Activated T-cell treated with anti-CD3 and anti-CD28 coated beads, Interleukin-2, amount 50 U/mL, for 24 hours (primary cell): Measurements from ENCODE around the gene NDUFB5.
"Not testable (repeated sequence)": the region's sequence is repeated elsewhere in the genome, so short reads cannot be mapped to it uniquely, and the experiment has no call there.

Source experiments
- DNase-seq: peaks from one replicate; pipeline ENCODE4 v3.0.0-alpha.2; 2020
- H3K27ac Mint-ChIP-seq: 2 replicates; pipeline ENCODE4 v1.8.0; 2020; ENCODE audit warnings: mild to moderate bottlenecking, mixed read lengths
- H3K27me3 Mint-ChIP-seq: 2 replicates; pipeline ENCODE4 v1.8.0; 2020; ENCODE audit warnings: mixed read lengths
- H3K36me3 Mint-ChIP-seq: 2 replicates; pipeline ENCODE4 v1.8.0; 2020; ENCODE audit warnings: low read depth, mixed read lengths
- H3K4me1 Mint-ChIP-seq: 2 replicates; pipeline ENCODE4 v1.8.0; 2020; ENCODE audit warnings: low read depth, mixed read lengths
- H3K4me3 Mint-ChIP-seq: 2 replicates; pipeline ENCODE4 v1.8.0; 2020; ENCODE audit warnings: mild to moderate bottlenecking, moderate library complexity, mixed read lengths
- H3K9me3 Mint-ChIP-seq: 2 replicates; pipeline ENCODE4 v1.8.0; 2020; ENCODE audit warnings: mixed read lengths

Gene NDUFB5

GRCh38 chr3:179608931-179609720, 4.5 kb downstream of the NDUFB5 start:
- DNase-seq, result no peak
- Mint-ChIP-seq H3K27ac (peak overlapping the region; percentile 94), H3K36me3 (peaks cover 64% of the 10 kb centered on the region), H3K4me3 (peak overlapping the region; percentile 53), H3K4me1 (peaks cover 53% of the 10 kb centered on the region), H3K9me3 (no peaks in the 10 kb centered on the region), H3K27me3 (no peaks in the 10 kb centered on the region)

- DNase-seq, result no peak
- H3K9me3 Mint-ChIP-seq, result no peaks in the 10 kb centered on the region
- peak overlapping the region; percentile 51 for H3K27ac Mint-ChIP-seq
- H3K36me3 Mint-ChIP-seq, result peaks cover 56% of the 10 kb centered on the region
- no peak overlapping the region for H3K4me3 Mint-ChIP-seq
- H3K27me3 Mint-ChIP-seq, result no peaks in the 10 kb centered on the region
- peaks cover 52% of the 10 kb centered on the region for H3K4me1 Mint-ChIP-seq
These were observed 5.5 kb downstream of the NDUFB5 start for GRCh38 chr3:179610066-179610465.

- Mint-ChIP-seq H3K27ac (no peak overlapping the region), H3K4me1 (peaks cover 29% of the 10 kb centered on the region), H3K27me3 (no peaks in the 10 kb centered on the region), H3K36me3 (peaks cover 65% of the 10 kb centered on the region), H3K4me3 (no peak overlapping the region), H3K9me3 (no peaks in the 10 kb centered on the region)
- DNase-seq, result no peak
These were observed 9.2 kb downstream of the NDUFB5 start for GRCh38 chr3:179613807-179614206.

- H3K4me3 Mint-ChIP-seq, result no peak overlapping the region
- peaks cover 16% of the 10 kb centered on the region for H3K4me1 Mint-ChIP-seq
- H3K27me3 Mint-ChIP-seq, result no peaks in the 10 kb centered on the region
These were observed 11.0 kb downstream of the NDUFB5 start for GRCh38 chr3:179615458-179616173.

GRCh38 chr3:179622023-179622422, 17.4 kb downstream of the NDUFB5 start:
- Mint-ChIP-seq H3K4me3 (no peak overlapping the region), H3K9me3 (no peaks in the 10 kb centered on the region), H3K36me3 (peaks cover 80% of the 10 kb centered on the region), H3K27ac (peak overlapping the region; percentile 14), H3K27me3 (no peaks in the 10 kb centered on the region), H3K4me1 (no peaks in the 10 kb centered on the region)
- DNase-seq, result no peak

More at GRCh38 chr3:179615458-179616173, 11.0 kb downstream of the NDUFB5 start:
- Mint-ChIP-seq H3K36me3 (peaks cover 72% of the 10 kb centered on the region), H3K9me3 (no peaks in the 10 kb centered on the region), H3K27ac (peak overlapping the region; percentile 47)
- no peak for DNase-seq

GRCh38 chr3:179624451-179624850, 19.9 kb downstream of the NDUFB5 start:
- no peak for DNase-seq
- H3K27ac Mint-ChIP-seq, result no peak overlapping the region
- H3K9me3 Mint-ChIP-seq, result no peaks in the 10 kb centered on the region
- H3K4me3 Mint-ChIP-seq, result no peak overlapping the region
- H3K27me3 Mint-ChIP-seq, result no peaks in the 10 kb centered on the region
- peaks cover 58% of the 10 kb centered on the region for H3K36me3 Mint-ChIP-seq
- no peaks in the 10 kb centered on the region for H3K4me1 Mint-ChIP-seq

- no peaks in the 10 kb centered on the region for H3K27me3 Mint-ChIP-seq
- peaks cover 3% of the 10 kb centered on the region for H3K36me3 Mint-ChIP-seq
- DNase-seq, result no peak
- no peaks in the 10 kb centered on the region for H3K4me1 Mint-ChIP-seq
- no peak overlapping the region for H3K27ac Mint-ChIP-seq
- no peaks in the 10 kb centered on the region for H3K9me3 Mint-ChIP-seq
- H3K4me3 Mint-ChIP-seq, result no peak overlapping the region
These were observed 26.3 kb downstream of the NDUFB5 start for GRCh38 chr3:179630753-179631451.

GRCh38 chr3:179640469-179640868, 35.9 kb downstream of the NDUFB5 start:
- Mint-ChIP-seq H3K4me3 (no peak overlapping the region), H3K4me1 (peaks cover 8% of the 10 kb centered on the region), H3K27ac (no peak overlapping the region), H3K27me3 (no peaks in the 10 kb centered on the region), H3K9me3 (no peaks in the 10 kb centered on the region), H3K36me3 (no peaks in the 10 kb centered on the region)
- DNase-seq, result no peak

- H3K27ac Mint-ChIP-seq, result no peak overlapping the region
- no peaks in the 10 kb centered on the region for H3K9me3 Mint-ChIP-seq
- no peaks in the 10 kb centered on the region for H3K27me3 Mint-ChIP-seq
- H3K36me3 Mint-ChIP-seq, result no peaks in the 10 kb centered on the region
- H3K4me1 Mint-ChIP-seq, result peaks cover 8% of the 10 kb centered on the region
- no peak for DNase-seq
- no peak overlapping the region for H3K4me3 Mint-ChIP-seq
These were observed 38.3 kb downstream of the NDUFB5 start for GRCh38 chr3:179642871-179643270.

- not testable (repeated sequence) for H3K9me3 Mint-ChIP-seq, DNase-seq, H3K4me1 Mint-ChIP-seq, H3K27ac Mint-ChIP-seq, H3K4me3 Mint-ChIP-seq, H3K27me3 Mint-ChIP-seq, H3K36me3 Mint-ChIP-seq
These were observed 39.2 kb downstream of the NDUFB5 start for GRCh38 chr3:179643837-179644236.

GRCh38 chr3:179646177-179646576, 41.6 kb downstream of the NDUFB5 start:
- Mint-ChIP-seq H3K36me3 (no peaks in the 10 kb centered on the region), H3K27me3 (no peaks in the 10 kb centered on the region), H3K9me3 (no peaks in the 10 kb centered on the region), H3K27ac (no peak overlapping the region), H3K4me1 (peaks cover 11% of the 10 kb centered on the region), H3K4me3 (no peak overlapping the region)
- no peak for DNase-seq

GRCh38 chr3:179651687-179652446, 47.3 kb downstream of the NDUFB5 start:
- Mint-ChIP-seq H3K27ac (peak overlapping the region; percentile 26), H3K9me3 (no peaks in the 10 kb centered on the region), H3K4me1 (peaks cover 36% of the 10 kb centered on the region), H3K36me3 (peaks cover 14% of the 10 kb centered on the region), H3K27me3 (peaks cover 4% of the 10 kb centered on the region), H3K4me3 (peak overlapping the region; percentile 73)
- DNase-seq, result no peak

GRCh38 chr3:179652447-179653095, 48.0 kb downstream of the NDUFB5 start, which contains the start of gene USP13:
Gene USP13 (plus strand): TSS chr3:179653040. CDS start chr3:179653226, 186 bp downstream.
- Mint-ChIP-seq H3K9me3 (no peaks in the 10 kb centered on the region), H3K27ac (peak within 1 kb of the TSS; percentile 90), H3K27me3 (peaks cover 4% of the 10 kb centered on the region), H3K4me1 (peaks cover 36% of the 10 kb centered on the region), H3K36me3 (peaks cover 14% of the 10 kb centered on the region), H3K4me3 (peak within 1 kb of the TSS; percentile 94)
- peak; percentile 83 for DNase-seq
